CD4-positive, alpha-beta T cell treated with Interleukin-4 for 1 hour (primary cell): ENCODE results near the gene LRRC23.

ENCODE experiments used
- DNase-seq, 2 donors: peaks; one replicate each; pipeline ENCODE4 v3.0.0-alpha.2; 2020 to 2022

The LRRC23 gene

DNA sequence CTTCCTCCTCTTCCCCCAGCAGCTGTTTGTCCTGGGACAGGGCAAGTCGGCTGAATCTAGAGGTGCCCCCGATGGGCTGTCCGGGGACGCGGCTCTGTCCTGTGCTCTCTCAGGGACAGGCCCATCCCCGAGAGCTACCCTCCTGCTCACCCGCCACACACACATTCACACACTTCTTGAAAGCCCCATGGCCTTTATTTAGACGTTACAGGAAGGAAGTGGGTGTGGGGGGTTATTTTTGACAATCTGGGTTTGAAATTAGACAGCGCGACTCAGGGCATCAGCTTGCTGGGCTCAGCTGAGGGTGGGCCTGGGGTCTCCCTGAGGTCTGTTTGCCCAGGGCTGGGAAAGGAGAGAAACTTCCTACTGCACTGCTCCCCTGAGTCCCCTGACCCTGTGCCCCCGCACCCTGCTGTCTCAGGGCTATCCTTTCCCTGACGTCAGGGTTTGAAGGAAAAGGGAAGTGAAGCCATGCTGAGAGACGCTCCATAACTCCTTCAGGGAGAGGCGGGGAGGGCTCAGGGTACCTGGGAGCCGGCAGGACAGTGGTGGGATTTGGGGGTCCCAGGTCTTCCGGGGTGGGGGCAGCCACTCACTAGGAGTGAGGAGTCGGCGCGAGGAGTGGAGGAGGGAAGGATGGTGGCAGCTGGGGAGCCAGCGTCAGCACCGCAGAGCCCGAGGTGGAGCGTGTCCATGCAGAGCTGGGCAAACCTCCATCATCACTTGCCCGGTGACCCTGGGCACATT lies 54.6 kb downstream of the LRRC23 start:
- DNase-seq = peak; percentile 87 to 90

DNA sequence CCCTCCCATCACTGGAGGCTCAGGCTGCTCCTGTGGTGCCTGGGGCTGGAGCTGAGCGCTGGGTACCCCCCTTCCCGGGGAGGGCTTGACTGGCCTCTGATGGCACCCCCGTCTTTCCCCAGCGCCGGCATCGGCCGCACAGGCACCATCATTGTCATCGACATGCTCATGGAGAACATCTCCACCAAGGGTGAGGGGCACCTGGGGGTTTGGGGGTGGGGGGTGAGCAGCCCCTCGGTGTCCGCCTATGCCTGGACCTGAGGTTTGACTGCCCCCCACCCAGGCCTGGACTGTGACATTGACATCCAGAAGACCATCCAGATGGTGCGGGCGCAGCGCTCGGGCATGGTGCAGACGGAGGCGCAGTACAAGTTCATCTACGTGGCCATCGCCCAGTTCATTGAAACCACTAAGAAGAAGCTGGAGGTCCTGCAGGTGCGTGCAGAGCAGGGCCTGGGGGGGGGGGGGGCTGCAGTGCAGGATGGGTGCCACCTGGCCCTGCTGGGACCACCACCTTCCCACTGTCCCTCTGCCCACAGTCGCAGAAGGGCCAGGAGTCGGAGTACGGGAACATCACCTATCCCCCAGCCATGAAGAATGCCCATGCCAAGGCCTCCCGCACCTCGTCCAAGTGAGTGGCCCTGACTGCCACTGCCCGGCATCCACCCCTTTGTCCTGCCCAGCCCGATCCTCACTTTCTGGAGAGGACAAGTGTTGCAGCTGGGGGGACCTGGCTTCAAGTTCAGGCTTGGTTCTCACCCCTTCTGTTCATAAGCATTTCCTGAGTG lies 55.4 kb downstream of the LRRC23 start:
- no peak for DNase-seq

DNA sequence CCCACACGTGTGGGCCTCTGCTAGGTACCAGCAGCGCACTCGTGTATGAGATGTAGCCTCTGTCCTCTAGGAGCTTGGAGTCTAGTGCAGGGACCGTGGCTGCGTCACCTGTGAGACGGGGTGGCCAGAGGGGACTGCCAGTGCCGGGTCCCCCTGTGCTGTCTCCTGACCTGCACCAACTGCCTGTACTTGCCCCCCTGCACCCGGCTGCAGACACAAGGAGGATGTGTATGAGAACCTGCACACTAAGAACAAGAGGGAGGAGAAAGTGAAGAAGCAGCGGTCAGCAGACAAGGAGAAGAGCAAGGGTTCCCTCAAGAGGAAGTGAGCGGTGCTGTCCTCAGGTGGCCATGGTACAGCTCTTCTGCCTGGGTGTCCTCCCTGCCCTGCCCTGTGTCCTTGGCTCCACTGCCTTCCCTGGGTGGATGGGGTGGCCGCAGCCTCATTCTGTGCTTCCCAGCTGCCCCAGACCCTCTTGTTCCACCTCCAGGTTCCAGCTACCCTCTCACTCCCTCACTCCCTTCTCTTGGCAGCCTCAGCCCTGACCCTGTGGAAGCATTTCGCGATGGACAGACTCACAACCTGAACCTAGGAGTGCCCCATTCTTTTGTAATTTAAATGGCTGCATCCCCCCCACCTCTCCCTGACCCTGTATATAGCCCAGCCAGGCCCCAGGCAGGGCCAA lies 56.1 kb downstream of the LRRC23 start:
- DNase-seq = peak; percentile 57 to 62

DNA sequence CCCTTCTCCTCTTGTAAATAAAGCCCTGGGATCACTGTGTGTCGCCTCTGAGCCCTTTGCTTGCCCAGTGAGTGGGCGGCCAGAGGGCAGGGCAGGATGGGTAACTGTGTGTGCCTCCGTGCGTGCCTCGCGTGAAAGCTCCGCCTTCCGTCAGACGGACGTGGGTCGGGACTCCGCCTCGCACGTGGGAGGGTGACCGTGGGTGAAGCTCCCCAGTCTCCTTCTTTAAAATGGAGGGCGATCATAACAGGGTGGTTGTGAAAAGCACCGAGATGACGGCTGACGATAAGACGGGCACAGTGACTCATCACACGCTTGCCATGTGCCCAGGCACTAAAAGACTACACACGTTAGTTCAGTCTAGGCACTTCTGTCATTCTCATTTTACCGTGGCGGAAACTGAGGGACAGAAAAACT lies 56.7 kb downstream of the LRRC23 start:
- DNase-seq = peak; percentile 92 to 94

DNA sequence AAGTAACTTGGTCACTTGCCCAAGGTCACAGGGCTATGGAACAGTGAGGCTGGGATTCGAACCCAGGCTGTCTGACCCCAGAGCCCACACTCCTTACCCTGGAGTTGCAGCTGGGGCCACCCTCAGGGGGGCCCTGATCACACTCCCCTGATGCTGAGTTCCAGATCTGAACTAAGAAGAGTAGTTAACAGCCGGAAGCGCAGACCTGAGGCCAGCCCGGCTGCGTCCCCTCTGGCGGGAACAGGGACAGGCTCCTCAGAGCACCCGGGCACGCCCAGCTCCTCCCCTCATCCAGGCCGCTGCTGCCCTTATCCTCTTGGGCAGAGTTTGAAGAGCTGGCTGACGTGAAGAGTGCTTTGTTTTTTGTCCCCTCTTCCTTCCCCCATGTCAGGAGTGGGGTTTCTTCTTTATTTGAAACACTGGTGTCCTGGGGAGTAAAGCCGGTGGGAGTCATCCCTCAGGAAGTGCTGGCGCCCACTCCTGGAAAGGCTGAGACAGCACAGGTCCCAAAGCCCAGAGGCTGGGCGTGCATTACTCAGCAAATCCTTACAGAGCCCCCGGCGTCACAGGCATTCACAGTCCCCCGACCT lies 57.2 kb downstream of the LRRC23 start:
- peak in 1 of 2 donors; percentile 43 for DNase-seq

DNA sequence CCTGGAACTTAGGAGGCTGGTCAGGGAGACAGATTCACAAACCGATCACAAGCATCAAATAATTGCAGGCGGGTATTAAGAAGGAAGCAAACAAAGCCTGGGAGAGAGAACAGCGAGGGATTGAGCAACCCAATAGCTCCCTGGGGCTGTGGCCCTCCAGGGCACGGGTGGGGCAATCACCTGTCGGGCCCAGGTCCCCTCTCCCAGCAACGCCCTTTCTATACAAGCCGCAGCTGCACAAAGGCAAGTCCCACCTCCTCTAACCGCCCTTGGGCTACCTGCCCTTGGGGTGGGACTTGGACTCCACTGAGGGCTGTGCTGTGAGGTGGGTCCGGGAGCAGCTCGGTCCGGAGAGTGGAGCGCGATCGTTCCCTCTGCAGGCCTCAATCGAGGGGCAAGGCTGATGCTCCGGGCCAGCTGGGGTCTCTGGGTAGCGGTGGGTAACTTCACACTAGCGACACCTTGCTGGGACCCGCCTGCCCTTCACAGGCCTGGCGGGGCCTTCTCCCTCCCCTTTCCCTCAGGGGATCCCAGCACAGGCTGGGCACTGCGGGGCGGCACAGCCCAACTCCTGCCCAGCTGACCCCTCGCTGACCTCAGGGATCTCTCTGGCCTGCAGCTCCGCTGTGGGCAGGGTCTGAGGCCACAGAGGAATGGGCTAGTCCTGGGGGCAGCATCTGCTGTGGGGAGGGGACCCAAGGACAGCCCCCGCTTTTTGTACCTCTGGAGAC lies 57.8 kb downstream of the LRRC23 start:
- DNase-seq = no peak

DNA sequence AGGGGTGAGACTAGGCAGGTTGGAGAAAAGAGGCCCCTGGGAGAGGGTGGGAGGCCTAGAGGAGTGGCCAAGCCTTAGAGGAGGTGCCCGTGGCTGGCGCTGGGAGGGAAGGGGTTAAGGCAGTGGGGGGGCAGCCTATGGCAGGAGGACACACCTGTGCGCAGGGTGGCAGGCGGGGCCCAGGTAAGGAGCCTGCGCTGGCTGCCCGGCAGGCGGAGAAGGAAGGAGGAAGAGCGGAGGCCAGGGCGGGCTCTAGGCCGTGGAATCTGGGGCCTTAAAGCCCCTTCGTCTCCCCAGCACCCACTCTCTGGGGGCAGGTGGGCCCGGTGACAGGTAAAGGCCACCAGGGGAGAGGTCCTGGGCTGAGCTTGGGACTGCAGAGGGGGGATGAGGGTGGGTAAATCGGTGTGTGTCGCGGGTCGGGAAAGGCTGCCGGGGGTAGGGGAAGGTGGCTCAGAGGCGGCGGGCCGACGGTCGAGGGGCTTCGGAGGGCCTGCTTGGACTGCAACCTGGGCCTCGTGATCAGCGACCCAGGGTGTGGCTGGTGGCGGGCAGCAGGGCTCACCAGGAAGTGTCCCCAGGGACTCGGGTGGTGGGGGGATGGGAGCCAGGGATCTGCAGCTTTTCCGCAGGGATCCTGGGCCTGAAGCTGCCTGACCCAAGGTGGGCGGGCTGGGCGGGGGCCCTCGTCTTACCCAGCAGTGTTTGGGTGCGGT lies 58.6 kb downstream of the LRRC23 start:
- DNase-seq = no peak
